Stimulated activated CD8-positive, alpha-beta memory T cell treated with anti-CD3 and anti-CD28 coated beads, Interleukin-2, amount 100 ng/mL, for 48 hours (primary cell): ENCODE data around the gene SIAH3.

ENCODE experiments used
- DNase-seq, 2 donors: peaks; one replicate each; pipeline ENCODE4 v3.0.0-alpha.2; 2020; ENCODE audit warnings: low read depth in 2 of 2

The SIAH3 gene

GRCh38 chr13:45863709-45864590 lies 12.4 kb upstream of the SIAH3 start:
- no peak for DNase-seq

- DNase-seq: no peak
Measured at GRCh38 chr13:45861322-45861721, 9.8 kb upstream of the SIAH3 start.

DNA sequence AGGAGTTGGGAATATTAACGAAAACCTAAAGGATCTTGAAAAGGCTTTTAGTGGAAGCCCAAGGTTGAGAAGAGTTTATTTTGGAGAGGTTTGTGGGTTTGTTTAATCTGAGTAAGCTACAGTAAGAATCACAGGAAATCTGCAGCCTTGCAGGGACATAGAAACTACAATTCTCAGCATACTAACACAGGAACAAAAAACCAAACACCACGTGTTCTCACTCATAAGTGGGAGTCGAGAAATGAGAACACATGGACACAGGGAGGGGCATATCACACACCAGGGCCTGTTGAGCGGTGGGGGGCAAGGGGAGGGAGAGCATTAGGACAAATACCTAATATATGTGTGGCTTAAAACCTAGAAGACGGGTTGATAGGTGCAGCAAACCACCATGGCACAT lies 8.7 kb upstream of the SIAH3 start:
- no peak for DNase-seq

GRCh38 chr13:45859705-45860104 lies 8.2 kb upstream of the SIAH3 start:
- no peak for DNase-seq

DNA sequence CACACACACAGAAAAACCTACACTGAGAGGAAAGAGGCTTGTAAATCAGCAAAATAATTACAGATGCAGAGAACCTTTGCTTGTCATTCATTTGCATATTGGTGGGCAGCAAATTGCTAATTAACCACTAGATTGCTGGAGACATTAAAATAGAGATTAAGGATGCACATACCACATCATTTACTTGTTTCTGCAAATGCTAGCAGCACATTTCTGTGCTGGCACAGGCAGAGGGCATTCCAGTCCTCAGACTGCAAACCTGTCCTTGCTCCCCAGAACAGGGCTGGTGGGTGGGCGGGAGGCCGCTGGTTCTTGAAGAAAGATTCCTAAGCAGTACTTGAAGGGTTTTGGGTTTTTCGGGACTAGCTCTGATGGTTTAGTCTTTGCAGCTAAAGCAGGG lies 941 bp upstream of the SIAH3 start:
- no peak for DNase-seq

GRCh38 chr13:45851956-45852355 lies 403 bp upstream of the SIAH3 start:
- DNase-seq: no peak

- DNase-seq: no peak
Measured at GRCh38 chr13:45850027-45850613, 1.4 kb downstream of the SIAH3 start.

GRCh38 chr13:45849408-45849807 lies 2.1 kb downstream of the SIAH3 start:
- no peak for DNase-seq

- DNase-seq: no peak
Measured at GRCh38 chr13:45847554-45848224, 3.9 kb downstream of the SIAH3 start.

DNA sequence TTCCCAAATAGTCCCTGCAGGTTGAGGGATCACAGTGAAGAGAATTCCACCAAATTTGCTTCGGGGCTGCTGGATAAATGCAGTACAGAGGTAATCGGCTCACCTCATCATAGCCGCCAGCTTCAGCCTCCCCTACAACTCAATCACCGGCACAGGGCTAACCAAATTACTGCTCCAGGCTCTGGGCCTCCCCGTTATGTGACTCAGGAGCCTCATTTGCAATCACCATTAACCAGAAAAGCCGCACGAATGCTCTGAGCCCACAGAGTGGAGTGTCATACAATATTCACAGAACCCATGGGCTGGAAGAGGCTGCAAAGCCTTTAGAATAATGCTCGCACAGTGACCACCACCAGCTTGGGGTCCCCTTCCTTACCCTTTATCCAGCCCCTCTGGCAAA lies 4.9 kb downstream of the SIAH3 start:
- no peak for DNase-seq

- DNase-seq: no peak
Measured at GRCh38 chr13:45838171-45838745, 13.3 kb downstream of the SIAH3 start.

DNA sequence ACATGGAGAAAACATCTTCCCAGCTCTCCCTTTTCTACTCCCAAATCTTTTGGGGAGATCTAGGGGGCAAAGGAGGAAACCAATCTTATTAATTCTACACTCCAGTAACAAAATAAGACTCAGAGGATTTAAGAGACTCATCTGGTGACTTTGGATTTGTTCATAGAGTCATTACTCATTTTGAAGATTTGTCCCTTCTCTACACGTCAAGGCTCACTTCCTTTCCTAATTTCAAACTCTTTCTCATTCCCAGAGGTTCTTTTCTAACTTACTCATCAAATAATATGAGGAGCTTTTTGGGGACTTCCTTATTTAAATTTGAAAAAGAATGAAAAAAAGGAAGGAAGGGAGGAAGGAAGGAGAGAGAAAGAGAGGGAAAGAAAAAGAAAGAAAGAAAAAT lies 14.4 kb downstream of the SIAH3 start:
- no peak for DNase-seq

DNA sequence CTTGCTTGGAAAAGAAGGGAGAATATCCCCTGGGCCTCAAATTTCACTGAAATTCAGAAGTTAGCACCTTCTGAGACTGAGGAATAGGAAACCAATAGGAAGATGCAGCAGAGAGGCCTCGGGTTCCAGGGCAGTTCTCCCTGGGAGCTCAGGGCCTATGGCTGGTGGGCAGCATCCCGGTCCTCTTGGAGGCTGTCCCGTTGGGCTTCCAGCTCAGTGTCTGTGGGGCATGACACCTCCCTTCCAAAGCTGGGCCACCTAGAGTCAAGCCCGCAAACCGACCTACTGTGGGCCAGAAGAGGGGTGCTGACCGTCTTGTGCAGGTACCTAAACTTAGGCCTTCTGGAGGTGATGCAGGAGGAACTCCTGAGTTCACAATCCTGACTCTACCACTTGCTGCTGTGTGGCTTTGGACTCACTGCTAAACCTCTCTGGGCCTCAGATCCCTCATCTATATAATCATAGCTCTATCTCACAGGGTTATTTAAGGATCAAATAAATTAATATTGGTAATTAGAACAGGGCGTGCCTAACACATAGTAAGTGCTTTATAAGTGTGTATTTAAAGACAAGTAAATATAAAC lies 17.1 kb downstream of the SIAH3 start:
- DNase-seq: no peak

GRCh38 chr13:45833663-45834375 lies 17.7 kb downstream of the SIAH3 start:
- DNase-seq: no peak

DNA sequence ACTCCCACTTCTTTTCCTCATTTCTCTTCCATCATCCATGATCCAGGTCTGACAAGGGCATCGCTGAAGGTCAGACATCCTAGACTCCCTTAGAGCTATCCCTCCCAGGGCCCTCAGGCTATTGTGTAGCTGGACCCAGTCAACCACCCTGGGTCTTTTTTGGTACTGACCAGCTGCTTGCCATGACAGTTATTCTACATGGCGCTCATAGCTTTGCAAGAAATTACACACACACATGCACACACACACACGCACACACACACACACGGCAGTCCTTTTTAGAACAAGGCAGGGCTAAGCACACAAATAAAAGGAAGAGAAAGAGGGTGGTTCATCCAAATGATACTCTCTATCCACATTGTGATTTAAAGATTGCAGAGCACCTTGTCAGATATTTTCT lies 18.3 kb downstream of the SIAH3 start:
- DNase-seq: no peak

DNA sequence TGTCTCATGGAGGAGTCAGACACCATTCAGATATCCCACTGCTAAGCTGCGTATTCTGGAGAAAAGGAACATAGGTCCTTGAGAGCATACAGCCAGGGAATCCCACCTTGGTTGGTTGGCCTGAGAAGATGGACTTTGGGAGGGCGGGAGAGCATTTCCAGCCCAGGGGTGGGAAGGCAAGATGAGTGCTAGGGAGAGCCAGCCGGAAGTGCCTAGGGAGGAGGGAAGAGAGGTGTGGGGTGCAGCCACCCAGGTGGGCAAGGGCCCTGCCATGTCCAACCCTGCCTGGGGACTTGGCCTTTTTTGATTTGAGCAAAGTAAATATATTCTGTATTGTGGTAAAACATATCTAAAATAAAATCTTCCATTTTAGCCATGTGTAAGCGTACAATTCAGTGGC lies 19.7 kb downstream of the SIAH3 start:
- DNase-seq: no peak

DNA sequence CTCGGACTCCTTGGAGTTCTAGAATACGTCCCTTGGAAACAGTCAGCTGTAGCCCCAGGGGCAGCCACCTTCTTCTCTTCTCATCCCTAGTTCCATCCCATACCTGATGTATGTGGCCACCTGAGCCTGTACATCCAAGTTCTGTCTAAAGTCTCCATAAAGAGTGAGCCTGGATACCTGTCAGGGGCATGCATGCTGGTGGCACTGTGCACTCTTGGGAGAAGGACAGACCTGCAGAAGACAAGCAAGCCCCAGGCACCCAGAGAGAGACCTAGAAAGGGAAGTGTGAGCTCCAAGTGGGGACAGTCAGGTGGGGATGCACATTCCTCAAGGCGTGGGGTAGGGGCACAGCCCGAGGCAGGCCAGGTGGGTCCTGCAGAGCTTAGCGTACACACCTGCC lies 21.4 kb downstream of the SIAH3 start:
- DNase-seq: no peak

- no peak for DNase-seq
Measured at GRCh38 chr13:45828256-45828968, 23.1 kb downstream of the SIAH3 start.

GRCh38 chr13:45827318-45827717 lies 24.2 kb downstream of the SIAH3 start:
- DNase-seq: no peak

- no peak for DNase-seq
Measured at GRCh38 chr13:45826731-45827130, 24.8 kb downstream of the SIAH3 start.

- no peak for DNase-seq
Measured at GRCh38 chr13:45825387-45825650, 26.2 kb downstream of the SIAH3 start.
